ENCODE measurements around the gene BMI1.

The BMI1 gene

DNA sequence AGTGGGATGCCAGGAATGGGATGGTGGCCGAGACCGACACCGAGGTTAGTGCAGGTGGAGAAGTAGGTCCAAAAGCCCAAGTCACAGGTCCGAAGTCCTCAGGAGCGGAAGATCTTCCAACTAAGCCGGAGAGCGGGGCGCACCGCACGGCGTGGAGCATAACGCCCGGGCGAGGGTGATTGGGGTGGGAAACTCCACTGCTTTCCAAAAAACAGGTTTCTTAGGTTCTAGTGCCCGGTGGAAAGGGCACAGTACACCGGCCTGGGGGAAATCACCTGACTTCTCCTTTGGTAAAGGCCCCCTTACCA, 13.0 kb downstream of the BMI1 start:
- no peak for DNase-seq
- intact Hi-C loops (cut with DNase I) = no loop called here

DNA sequence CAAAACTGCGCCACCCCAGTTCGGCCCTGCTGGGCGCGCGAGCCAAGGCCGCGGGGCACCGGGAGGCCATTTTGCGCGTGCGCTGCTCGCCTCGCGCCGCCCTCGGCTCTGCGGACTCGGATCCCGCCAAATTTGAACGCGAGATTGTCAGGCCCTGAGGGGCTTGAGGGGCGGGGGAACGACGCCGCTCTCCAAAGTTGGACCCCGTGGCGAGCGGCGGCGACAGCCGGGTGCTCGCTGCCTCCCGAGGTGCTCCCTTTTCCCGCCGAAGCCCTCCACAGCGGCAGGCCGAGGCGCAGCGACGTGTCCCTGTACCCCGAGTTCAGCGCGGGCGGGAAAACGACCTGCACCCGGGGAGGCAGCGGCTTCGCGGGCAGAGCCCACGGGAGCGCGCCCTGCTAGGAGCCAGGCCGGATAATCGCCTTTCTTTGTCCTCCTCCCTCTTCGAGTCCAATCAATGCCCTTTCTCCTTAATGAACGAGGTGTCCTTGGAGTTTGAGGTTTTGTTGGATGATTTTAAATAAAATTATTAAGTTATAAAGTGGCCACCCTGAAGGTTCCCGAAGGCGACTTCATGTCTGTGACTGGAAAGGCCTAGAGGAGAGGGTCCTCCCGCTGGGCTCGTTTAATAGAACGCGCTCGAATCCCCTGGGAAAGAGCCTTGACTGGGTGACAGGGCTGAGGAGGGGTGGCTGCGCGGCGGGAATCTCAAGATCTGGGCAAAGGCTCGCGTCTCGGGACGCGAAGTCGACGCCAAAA, 13.7 kb downstream of the BMI1 start:
- peak in 4 of 42 donors; percentile 17 to 47 (median 26) for DNase-seq
- intact Hi-C loops (cut with DNase I) = no loop called here

DNA sequence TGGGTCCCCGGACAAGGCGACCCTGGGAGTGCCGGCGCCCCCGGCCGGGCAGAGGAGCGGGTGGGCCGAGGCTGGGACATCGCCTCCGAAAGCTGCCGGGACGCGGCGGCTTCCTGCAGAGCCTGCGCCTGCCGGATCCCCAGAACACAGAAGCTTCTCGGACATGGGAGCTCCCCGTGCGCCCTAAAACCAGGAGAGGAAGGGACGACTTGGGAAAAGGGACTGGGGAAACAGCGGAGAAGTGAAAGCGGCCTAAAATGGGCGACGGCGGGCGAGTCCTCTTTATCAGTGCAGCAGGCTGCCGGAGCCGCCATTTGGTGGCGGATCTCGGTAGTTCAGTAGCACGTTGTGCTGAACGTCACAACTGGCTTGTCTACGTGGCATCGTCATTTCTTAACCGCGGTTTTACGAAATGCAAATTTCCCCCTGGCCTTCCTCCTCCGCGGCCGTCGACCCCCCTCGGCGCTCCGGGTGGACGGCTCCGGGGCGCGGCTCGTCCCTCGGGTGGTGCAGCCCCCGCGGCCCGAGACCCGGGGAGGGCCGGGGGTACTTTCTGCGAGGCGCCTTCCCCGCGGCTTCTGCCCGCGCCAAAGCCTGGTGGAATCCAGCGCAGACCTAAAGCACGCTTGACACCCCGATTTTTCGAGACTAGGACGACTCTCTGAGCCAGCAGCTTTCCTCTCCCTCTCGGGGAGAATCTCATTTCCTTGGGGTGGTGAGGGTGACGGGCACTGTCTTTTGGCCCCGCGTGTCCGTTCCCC, 14.5 kb downstream of the BMI1 start:
- intact Hi-C loops (cut with DNase I) = no loop called here
- DNase-seq = peak in 40 of 42 donors; percentile 25 to 76 (median 54)

DNA sequence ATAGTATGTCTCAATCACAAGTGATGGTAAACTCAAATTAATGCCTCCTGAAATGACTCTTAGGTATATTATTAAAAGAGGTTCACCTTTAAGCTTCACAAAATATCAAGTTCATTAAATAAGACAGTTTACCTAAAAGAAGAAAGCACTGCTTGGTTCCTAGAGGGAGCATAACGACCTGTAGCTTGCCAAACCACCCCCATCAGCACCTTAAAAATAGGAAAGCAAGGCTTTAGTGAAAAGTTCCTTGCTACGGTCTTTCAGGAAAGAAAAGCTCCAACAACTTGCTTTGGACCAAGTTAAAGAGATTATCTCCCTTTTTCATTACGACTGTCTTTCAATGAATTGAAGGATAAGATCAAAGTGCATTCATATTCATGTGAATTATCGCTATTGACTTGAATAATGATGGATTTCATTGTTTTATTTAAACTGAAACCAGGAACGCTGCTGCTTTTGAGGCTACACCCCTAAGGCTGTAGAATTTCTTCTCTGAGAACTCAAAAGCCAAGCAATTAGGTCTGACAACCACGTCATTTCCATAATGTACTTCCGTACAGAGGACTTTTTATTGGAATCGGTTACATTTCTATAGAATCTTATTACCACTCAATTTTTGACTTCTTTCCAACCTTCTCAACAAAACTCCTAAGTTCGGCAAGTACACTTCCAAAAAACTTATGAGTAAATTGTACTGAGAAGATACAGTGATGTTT, 17.4 kb downstream of the BMI1 start:
- DNase-seq = no peak
- intact Hi-C loops (cut with DNase I) = no loop called here

DNA sequence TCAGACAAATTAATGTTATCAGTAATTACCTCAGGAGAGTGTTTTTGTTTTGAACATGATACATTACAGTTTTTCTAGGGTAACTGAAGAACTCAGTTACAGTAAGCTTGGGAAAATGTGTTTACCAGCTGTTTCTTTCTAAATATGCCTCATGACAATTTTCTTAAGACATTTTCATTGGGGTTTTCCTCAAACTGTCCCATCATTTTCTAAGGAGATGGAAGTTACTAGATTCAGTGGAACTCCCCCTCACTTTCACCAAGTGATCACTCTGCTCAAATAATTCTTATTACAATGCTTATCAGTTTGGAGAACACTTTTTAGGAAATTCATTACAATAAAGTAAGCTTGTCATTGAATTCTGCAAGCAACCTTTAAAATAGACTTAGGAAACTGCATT, 18.0 kb downstream of the BMI1 start:
- intact Hi-C loops (cut with DNase I) = no loop called here
- no peak for DNase-seq

DNA sequence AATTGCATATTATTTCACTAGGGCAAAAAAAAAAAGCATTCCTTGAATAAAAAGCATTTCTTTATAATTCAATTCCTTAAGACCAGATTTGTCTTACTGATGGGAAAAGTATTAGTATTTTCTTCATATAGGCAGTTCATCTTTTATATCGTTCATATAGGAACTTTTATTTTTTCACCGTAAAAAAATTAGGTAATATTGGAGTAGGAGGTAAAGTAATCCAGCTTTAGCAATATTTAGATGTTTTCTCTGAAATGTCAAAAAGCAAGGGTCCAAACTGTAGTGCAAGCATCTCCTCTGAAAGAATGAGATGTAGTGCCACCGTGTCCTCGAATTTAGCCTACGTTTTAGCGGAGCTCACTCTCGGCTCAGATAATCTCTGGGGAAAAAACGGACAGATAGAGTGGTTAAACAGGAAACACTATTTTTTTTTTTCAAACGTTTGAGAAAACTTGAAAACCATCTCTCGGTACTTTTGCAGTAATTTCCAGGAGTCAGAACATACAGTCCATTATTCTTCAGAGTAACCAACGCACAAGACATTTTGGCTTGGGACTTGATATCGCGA, 18.9 kb downstream of the BMI1 start:
- DNase-seq = peak in 2 of 42 donors; percentile 21 to 23
- intact Hi-C loops (cut with DNase I) = loop anchor here (5.0 kb wide), 1 partner anchor 97 kb away; no protein-coding TSS in a partner anchor

GRCh38 chr10:22340329-22341189, 19.7 kb downstream of the BMI1 start:
- intact Hi-C loops (cut with DNase I) = loop anchor here (5.0 kb wide), 1 partner anchor 97 kb away; no protein-coding TSS in a partner anchor
- peak; percentile 24 to 84 (median 72) for DNase-seq

DNA sequence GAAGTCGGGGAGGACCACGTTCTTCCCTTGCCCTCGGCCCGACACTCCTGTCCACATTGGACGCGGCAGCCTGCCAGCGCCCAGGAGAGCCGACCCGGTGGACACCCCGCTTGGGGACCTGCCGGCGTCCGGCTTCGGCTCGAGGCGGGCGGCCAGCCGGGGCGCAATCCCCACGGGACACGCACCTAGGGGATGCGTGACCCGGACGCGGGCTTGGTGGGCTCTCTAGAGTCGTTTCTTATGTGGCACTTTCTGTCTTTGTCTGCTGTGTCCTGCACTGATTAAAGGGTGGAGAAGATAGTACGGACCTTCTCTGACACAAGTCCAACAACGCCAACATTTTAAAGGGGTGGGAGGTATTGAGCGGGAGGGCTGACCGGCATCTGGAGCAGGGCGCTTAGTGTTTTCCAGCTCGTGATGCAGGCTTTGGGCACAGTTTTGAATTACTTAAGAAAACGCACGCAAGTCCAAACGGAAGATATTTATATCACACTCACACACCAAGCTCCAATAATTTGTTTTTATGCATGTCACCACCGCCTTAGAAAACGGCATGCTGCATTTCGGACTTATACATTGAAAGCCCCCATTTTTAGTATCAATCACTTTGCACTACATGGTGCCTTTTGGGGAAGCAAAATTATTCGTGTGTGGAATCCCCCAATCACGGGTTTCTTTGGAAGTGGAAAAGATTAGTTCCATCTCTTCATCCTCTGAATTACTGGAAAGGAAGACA, 20.5 kb downstream of the BMI1 start:
- DNase-seq = peak in 3 of 42 donors; percentile 18 to 37 (median 30)

GRCh38 chr10:22341926-22342196, 21.0 kb downstream of the BMI1 start:
- no peak for DNase-seq
- intact Hi-C loops (cut with DNase I) = loop anchor here (5.0 kb wide), 1 partner anchor 95 kb away; no protein-coding TSS in a partner anchor

More for the DNA sequence above, 20.5 kb downstream of the BMI1 start:
- intact Hi-C loops (cut with DNase I) = loop anchor here (5.0 kb wide), 1 partner anchor 96 kb away; no protein-coding TSS in a partner anchor

DNA sequence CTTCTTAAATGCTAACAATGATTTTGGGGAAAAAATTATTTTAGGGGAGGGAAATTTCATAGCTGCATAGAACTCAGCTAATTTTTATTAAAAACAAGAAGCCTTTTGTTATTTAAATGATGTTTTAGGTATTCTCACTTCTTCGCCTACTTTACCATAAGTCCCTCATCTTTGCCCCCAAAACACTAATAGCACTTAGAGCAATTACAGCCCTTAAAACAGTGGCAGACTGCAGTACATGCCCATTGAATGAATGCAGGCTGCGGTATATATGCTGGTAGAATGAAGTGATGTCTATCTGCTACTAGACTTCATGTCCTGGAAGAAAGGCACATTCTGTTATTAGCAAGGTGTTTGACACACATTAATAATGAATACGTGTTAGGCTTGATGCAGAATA, 21.5 kb downstream of the BMI1 start:
- intact Hi-C loops (cut with DNase I) = loop anchor here (5.0 kb wide), 1 partner anchor 95 kb away; no protein-coding TSS in a partner anchor
- DNase-seq = no peak

- no peak for DNase-seq
- intact Hi-C loops (cut with DNase I) = loop anchor here (5.0 kb wide), 1 partner anchor 94 kb away; no protein-coding TSS in a partner anchor
Observed at GRCh38 chr10:22343731-22344130, 22.8 kb downstream of the BMI1 start.

- intact Hi-C loops (cut with DNase I) = loop anchor here (5.0 kb wide), 1 partner anchor 93 kb away; no protein-coding TSS in a partner anchor
Observed at GRCh38 chr10:22344249-22344648, 23.4 kb downstream of the BMI1 start.

GRCh38 chr10:22344781-22345300, 23.9 kb downstream of the BMI1 start:
- intact Hi-C loops (cut with DNase I) = loop anchor here (5.0 kb wide), 1 partner anchor 92 kb away; no protein-coding TSS in a partner anchor
- no peak for DNase-seq

More at GRCh38 chr10:22344249-22344648, 23.4 kb downstream of the BMI1 start:
- no peak for DNase-seq

DNA sequence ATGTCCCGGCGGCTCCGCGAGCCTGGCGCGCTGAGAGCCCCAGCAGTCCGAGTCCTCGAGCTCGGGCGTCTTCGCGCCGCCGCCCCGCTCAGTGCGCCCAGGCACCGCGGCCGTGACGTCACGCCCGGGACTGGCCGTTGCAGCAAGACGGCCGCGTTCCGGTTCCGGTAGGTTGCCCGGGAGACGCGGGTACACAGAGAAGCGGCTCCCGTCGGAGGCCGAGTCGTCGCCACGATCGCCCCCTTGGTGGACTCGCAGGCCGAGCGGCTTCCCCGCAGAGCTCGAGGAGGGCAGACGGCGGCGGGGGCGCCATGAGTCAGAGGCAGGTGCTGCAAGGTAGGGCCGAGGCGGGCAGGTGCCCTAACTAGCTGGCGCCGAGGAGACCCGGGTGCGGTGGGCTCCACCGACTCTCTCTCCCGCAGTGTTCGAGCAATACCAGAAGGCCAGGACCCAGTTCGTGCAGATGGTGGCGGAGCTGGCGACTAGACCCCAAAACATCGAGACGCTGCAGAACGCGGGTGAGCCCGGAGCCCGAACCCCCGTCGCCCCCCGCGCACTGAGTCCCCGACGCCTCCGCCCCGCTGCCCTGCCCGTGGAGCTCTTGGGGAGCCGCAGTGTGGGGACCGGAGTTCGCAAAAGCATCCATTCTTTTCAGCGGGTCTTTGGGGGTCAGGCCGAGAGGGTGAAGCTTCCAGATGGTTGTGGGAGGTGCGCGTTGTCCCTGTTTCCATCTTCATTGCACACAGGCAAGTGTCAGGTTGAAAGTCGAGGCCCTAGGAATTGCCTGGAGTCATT, 24.6 kb downstream of the BMI1 start, which contains the start of gene SPAG6:
Gene SPAG6, plus strand, starts transcription at position 196 of the 795 bp plus-strand sequence. Its CDS starts 116 bp downstream, at position 312.
- peak in 41 of 42 donors; percentile 22 to 83 (median 62) for DNase-seq
- intact Hi-C loops (cut with DNase I) = no loop called here

DNA sequence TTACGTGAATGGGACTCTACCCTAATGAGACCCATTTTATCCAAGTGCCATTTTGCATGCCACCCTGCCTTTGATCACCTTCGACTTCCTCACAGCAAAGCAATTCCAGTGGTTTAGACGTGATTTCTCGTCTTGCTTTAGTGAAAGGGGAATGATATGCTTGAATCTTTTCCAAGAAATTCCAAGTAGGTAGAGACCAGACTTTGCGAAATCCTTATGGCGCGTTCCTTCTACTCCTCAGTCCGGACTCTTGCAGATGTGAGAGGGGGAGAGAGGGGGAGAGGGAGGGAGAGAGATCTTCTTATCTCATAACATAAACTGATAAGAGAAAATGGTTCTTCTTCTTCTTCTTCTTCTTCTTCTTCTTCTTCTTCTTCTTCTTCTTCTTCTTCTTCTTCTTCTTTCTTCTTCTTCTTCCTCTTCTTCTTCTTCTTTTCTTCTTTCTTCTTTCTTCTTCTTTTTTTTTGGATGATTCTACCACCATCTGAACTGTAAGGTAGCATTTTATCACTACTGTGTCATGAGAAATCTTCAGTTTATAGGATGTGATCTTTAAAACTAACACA, 25.3 kb downstream of the BMI1 start:
- DNase-seq = no peak
- intact Hi-C loops (cut with DNase I) = no loop called here

DNA sequence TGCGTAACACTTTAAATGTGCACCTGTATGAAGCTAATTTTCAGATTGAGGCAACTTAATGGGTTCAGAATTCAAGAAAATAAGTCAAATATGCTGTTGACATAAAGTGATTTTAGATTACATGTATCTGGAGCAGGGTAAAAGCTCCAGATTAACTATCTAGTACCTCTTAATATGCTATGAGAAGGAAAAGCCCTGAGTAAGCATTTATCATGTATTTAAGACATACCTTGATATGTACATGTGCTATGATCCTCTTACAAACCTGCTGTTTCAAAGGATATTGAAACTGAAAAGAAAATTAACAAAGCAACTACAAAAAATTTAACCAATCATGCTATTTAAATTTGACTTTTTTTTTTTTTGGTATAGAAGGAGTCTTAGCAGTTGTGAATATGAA, 28.9 kb downstream of the BMI1 start:
- intact Hi-C loops (cut with DNase I) = no loop called here

More for the DNA sequence above, 28.9 kb downstream of the BMI1 start:
- DNase-seq = no peak
